ENCODE data around the gene KRTAP5-8. TPM values are rescaled to one million over a fixed set of nuclear protein-coding genes. Genes with fewer than 3 reads are reported as not detected.
"Not testable (repeated sequence)": the region's sequence is repeated elsewhere in the genome, so short reads cannot be mapped to it uniquely, and the experiment has no call there.

KRTAP5-8 gene
- total RNA-seq, 2 donors from 2014 or later = not detected

GRCh38 chr11:71576688-71577465 is 39.1 kb downstream of the KRTAP5-8 start:
- not testable (repeated sequence) for H3K36me3 Mint-ChIP-seq (ENCODE audit: insufficient read depth in 2 of 2); H3K27ac Mint-ChIP-seq; DNase-seq; ATAC-seq (replicated peaks in 1 of 2); H3K4me3 Mint-ChIP-seq; H3K9me3 Mint-ChIP-seq
- Mint-ChIP-seq H3K4me1 (ENCODE audit: low read depth) (peaks cover 11% of the 10 kb centered on the region), H3K27me3 (ENCODE audit: low read depth) (peaks cover 20% of the 10 kb centered on the region)

- no peaks in the 10 kb centered on the region for H3K36me3 Mint-ChIP-seq (ENCODE audit: insufficient read depth in 2 of 2)
- H3K27ac Mint-ChIP-seq = no peak overlapping the region
- no peak for DNase-seq
- peaks cover 11% of the 10 kb centered on the region for H3K4me1 Mint-ChIP-seq (ENCODE audit: low read depth)
- H3K4me3 Mint-ChIP-seq = no peak overlapping the region
- peaks cover 25% of the 10 kb centered on the region for H3K27me3 Mint-ChIP-seq (ENCODE audit: low read depth)
- no peak for ATAC-seq (replicated peaks in 1 of 2)
- no peaks in the 10 kb centered on the region for H3K9me3 Mint-ChIP-seq
Measured at GRCh38 chr11:71577469-71578004, 39.7 kb downstream of the KRTAP5-8 start.

- DNase-seq; H3K36me3 Mint-ChIP-seq (ENCODE audit: insufficient read depth in 2 of 2): not testable (repeated sequence)
- H3K4me1 Mint-ChIP-seq (ENCODE audit: low read depth) = peaks cover 11% of the 10 kb centered on the region
Measured at GRCh38 chr11:71579513-71579912, 41.7 kb downstream of the KRTAP5-8 start.

GRCh38 chr11:71580057-71581003 is 42.5 kb downstream of the KRTAP5-8 start:
- peaks cover 29% of the 10 kb centered on the region for H3K27me3 Mint-ChIP-seq (ENCODE audit: low read depth)
- no peaks in the 10 kb centered on the region for H3K36me3 Mint-ChIP-seq (ENCODE audit: insufficient read depth in 2 of 2)
- DNase-seq (peak; percentile 12 to 14), ATAC-seq (replicated peaks in 1 of 2) (no peak)
- no peak overlapping the region for H3K27ac Mint-ChIP-seq
- no peak overlapping the region for H3K4me3 Mint-ChIP-seq
- peaks cover 11% of the 10 kb centered on the region for H3K4me1 Mint-ChIP-seq (ENCODE audit: low read depth)
- no peaks in the 10 kb centered on the region for H3K9me3 Mint-ChIP-seq

More at GRCh38 chr11:71579513-71579912, 41.7 kb downstream of the KRTAP5-8 start:
- H3K27ac Mint-ChIP-seq; H3K4me3 Mint-ChIP-seq; ATAC-seq (replicated peaks in 1 of 2); H3K9me3 Mint-ChIP-seq: not testable (repeated sequence)
- H3K27me3 Mint-ChIP-seq (ENCODE audit: low read depth) = peaks cover 25% of the 10 kb centered on the region

DNA sequence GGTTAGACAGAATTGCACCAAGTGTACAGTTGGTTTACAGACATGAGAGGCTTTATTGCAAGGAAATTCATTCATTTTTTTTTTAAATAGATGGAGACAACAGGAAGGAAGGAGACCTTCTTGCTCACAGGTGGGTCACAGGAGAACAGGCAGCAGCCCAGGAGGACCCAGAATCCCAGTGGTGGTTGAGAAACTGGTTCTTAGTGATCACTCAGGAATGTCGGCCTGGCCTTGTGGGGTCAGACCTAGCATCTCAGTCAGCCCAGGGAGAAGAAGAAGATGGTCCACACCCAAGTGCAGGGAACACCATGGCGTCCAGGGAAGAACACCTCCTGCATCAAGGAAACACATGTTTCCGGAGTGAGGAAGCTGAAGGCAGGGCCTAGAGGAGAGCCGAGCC is 44.0 kb downstream of the KRTAP5-8 start:
- Mint-ChIP-seq H3K27ac (no peak overlapping the region), H3K27me3 (ENCODE audit: low read depth) (peaks cover 36% of the 10 kb centered on the region), H3K36me3 (ENCODE audit: insufficient read depth in 2 of 2) (no peaks in the 10 kb centered on the region), H3K9me3 (no peaks in the 10 kb centered on the region), H3K4me1 (ENCODE audit: low read depth) (peaks cover 11% of the 10 kb centered on the region), H3K4me3 (no peak overlapping the region)
- DNase-seq (no peak), ATAC-seq (replicated peaks in 1 of 2) (no peak)

DNA sequence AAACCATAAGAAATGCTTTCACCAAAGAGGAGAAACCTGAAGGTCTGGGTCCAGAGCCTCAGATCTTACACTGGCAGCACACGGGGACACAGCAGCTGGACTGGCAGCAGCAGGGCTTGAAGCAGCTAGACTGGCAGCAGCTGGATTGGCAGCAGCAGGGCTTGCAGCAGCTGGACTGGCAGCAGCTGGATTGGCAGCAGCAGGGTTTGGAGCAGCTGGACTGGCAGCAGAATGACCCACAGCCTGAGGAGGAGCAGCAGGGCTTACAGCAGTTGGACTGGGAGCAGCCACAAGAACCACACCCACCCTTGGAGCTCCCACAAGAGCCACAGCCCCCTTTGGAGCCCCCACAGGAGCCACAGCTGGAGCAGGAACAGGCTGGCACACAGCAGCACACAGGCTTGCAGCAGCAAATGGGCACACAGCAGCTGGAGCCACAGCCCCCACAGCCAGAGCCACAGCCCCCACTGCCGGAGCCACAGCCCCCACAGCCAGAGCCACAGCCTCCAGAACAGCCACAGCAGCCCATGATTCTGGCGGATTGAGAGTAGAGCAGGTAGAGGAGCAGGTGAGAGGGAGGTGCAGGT is 44.6 kb downstream of the KRTAP5-8 start, which contains the start of gene KRTAP5-11:
Gene KRTAP5-11 (minus strand): TSS at position 567 of the 587 bp plus-strand sequence. CDS start 38 bp downstream, at position 529.
- H3K27ac Mint-ChIP-seq = no peak within 1 kb of the TSS
- ATAC-seq (replicated peaks in 1 of 2) = no peak
- no peak within 1 kb of the TSS for H3K4me3 Mint-ChIP-seq
- peaks cover 36% of the 10 kb centered on the region for H3K27me3 Mint-ChIP-seq (ENCODE audit: low read depth)
- H3K9me3 Mint-ChIP-seq = no peaks in the 10 kb centered on the region
- no peak for DNase-seq
- H3K4me1 Mint-ChIP-seq (ENCODE audit: low read depth) = peaks cover 11% of the 10 kb centered on the region
- H3K36me3 Mint-ChIP-seq (ENCODE audit: insufficient read depth in 2 of 2) = no peaks in the 10 kb centered on the region

DNA sequence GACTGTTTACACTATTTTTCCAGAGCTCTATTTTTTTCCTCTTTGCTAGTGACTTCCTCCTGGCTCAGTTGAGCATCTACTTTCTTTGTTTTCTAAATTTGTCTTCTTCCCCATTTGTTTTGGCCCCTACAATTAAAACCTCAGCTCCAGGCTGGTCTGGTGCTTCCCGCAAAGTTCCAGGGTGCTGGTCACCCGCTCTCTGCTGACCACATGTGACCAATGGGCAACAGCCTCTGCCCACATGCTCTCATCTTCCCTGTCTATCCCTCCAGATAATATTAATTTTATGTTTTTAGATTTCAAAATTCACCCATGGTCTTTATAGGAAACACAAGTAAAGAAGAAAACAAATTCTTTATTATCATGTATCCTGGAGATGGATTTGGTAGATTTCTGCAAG is 45.1 kb downstream of the KRTAP5-8 start:
- not testable (repeated sequence) for ATAC-seq (replicated peaks in 1 of 2); DNase-seq; H3K36me3 Mint-ChIP-seq (ENCODE audit: insufficient read depth in 2 of 2); H3K4me3 Mint-ChIP-seq; H3K9me3 Mint-ChIP-seq; H3K27ac Mint-ChIP-seq
- peaks cover 36% of the 10 kb centered on the region for H3K27me3 Mint-ChIP-seq (ENCODE audit: low read depth)
- H3K4me1 Mint-ChIP-seq (ENCODE audit: low read depth) = peaks cover 11% of the 10 kb centered on the region

DNA sequence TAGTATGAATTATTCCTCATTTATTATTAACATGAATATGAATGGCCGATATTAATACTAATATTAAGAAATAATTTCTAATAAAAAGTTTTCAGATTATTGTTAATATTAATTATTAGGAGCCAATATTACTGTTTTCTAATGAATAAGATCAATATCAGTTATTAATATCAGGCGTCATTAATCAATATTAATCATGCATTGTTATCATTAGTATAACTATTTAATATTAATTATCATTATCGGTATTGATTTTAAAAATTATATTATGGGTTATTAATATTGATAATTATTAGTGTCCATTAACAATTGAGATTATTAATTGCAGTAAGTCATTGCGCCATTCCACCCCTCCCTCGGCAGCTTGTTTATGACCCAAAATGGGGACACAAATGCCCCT is 47.8 kb downstream of the KRTAP5-8 start:
- H3K4me3 Mint-ChIP-seq; H3K36me3 Mint-ChIP-seq (ENCODE audit: insufficient read depth in 2 of 2); H3K9me3 Mint-ChIP-seq; ATAC-seq (replicated peaks in 1 of 2); H3K27ac Mint-ChIP-seq; DNase-seq: not testable (repeated sequence)
- H3K4me1 Mint-ChIP-seq (ENCODE audit: low read depth) = peaks cover 15% of the 10 kb centered on the region
- peaks cover 27% of the 10 kb centered on the region for H3K27me3 Mint-ChIP-seq (ENCODE audit: low read depth)

DNA sequence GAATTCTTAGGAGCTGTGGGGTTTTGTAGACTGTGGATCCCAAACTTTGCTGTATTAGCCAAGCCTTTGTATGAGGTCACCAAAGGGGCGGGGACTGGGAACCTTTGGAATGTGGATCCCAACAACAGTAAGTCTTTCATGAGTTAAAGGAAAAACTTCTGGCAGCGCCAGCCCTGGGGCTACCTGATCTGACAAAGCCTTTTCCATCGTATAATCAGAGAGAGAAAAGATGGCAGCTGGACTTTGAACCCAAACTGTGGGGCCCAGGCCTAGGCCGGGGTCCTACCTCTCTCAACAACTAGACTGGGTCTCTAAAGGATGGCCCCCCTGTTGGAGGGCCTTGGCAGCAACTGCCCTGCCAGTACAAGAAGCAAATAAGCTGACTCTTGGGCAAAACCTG is 50.5 kb downstream of the KRTAP5-8 start:
- not testable (repeated sequence) for H3K9me3 Mint-ChIP-seq; DNase-seq; H3K4me3 Mint-ChIP-seq; H3K27ac Mint-ChIP-seq; H3K4me1 Mint-ChIP-seq (ENCODE audit: low read depth); ATAC-seq (replicated peaks in 1 of 2); H3K36me3 Mint-ChIP-seq (ENCODE audit: insufficient read depth in 2 of 2)
- peaks cover 11% of the 10 kb centered on the region for H3K27me3 Mint-ChIP-seq (ENCODE audit: low read depth)

Other genes with a start within 250 kb of the KRTAP5-8 start
- 10 to 100 TPM; 22.2 to 23.4 TPM for gene DHCR7, start 89.6 kb upstream of the KRTAP5-8 start, total RNA-seq
- 100 to 1,000 TPM; 107 to 111 TPM for gene NADSYN1, start 84.8 kb upstream of the KRTAP5-8 start, total RNA-seq
- gene KRTAP5-7, start 10.8 kb upstream of the KRTAP5-8 start, total RNA-seq = not detected
- under 1 TPM in 1 of 2 donors, not detected in 1; 0.21 TPM for gene KRTAP5-9, start 10.4 kb downstream of the KRTAP5-8 start, total RNA-seq
- gene KRTAP5-10, start 27.5 kb downstream of the KRTAP5-8 start, total RNA-seq = not detected
- gene KRTAP5-11, start 44.9 kb downstream of the KRTAP5-8 start, total RNA-seq = not detected